ENCODE data around the gene GLCE.
A peak's percentile ranks its signal among the peaks of the same experiment; 100 is the strongest.

The GLCE gene

DNA sequence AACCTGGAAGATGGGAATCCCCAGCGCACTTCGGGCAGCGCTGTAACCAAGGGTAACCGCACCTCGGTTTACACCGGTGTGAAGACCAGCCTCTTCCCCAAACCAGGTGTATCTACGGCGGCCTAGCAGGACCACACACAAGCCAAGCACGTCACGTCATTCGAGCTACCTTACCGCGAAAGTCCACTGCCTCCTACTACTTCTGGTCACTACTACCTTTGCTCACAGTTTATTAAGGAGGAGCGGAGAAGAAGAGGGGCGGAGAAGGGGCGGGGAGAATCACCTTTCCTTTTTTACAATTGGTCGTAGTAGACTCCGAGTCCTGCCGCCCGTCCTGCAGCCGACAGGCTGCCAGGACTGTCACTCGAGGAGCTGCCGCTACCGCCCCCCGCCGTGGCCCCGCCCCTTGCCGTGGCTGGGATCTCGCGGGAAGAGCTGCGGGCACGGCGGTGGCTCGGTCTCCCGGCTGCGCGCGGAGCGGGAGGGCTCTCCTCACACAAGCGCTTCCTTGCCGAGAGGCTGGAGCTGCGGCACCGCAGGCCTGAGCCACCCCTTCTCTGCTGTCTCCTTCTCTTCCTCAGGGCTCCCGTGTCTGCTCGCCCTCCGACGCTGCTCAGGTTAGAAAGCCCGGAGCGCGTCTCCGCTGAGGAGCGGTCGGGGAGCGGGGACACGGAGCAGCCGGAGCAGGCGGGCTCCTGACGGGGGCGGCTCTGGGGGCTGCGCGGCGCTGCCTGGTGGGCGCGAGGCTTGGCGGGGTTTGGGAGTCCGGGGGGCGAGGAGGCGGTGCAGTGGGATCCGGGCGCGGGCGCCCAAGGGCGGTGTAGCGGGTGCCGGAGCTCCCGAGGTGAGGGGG is at the start of gene GLCE:
TSS of gene GLCE (plus strand) at position 495 of the 853 bp plus-strand sequence. CDS start 95,172 bp downstream, outside the sequence.
- peak; percentile 94 for DNase-seq

DNA sequence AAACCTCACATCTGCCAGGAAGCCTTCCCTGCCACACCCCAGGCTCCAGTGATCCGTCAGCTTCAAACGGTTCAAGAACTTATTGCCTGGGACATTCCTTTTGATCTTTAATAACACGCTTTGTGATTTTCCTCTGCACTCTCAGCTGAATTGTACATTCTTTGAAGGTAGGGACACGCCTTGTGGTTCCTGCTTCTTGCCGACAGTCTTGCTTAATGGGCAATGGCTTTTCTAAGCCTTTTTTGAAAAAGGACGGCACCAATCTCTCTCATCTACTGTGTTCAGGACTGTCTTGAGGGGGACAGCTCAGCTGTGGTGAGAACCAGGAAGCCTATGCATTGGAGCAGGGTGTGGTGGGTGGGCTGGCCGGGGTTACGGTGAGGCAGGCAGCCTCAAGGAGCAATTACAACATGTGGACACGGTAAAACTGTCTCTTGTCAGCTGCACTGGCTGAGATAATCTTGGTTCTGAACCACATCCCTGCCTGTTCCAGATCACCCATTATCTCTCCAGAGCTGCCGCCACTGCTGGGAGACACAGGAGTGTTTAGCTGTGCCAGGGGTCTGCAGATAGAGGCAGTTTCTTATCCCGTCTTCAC is 46.0 kb upstream of the GLCE start:
- DNase-seq, result no peak

GRCh38 chr15:69115031-69115430 is 45.4 kb upstream of the GLCE start:
- DNase-seq, result no peak

GRCh38 chr15:69116391-69116790 is 44.0 kb upstream of the GLCE start:
- DNase-seq, result no peak

- DNase-seq, result no peak
These were observed 43.0 kb upstream of the GLCE start for GRCh38 chr15:69117431-69117871.

GRCh38 chr15:69118089-69118488 is 42.3 kb upstream of the GLCE start:
- no peak for DNase-seq

DNA sequence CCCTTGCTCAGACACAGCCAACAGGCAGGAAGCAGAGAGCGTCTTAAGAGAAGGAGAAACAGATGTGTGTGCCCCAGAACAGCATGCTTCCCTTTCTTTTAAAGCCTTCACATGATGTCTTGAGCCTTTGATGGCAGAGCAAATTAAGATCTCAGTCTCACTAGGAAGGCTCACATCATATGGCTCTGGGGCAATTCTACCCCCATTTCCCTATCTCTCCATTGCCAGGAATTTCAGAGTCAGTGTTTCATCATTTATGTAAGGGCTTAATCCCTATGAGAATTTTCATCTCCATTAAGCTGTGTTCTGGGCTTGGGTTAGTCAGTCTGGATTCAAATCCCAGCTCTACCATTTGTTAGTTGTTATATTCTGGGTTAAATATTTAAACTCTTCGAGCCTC is 41.4 kb upstream of the GLCE start:
- DNase-seq, result no peak

DNA sequence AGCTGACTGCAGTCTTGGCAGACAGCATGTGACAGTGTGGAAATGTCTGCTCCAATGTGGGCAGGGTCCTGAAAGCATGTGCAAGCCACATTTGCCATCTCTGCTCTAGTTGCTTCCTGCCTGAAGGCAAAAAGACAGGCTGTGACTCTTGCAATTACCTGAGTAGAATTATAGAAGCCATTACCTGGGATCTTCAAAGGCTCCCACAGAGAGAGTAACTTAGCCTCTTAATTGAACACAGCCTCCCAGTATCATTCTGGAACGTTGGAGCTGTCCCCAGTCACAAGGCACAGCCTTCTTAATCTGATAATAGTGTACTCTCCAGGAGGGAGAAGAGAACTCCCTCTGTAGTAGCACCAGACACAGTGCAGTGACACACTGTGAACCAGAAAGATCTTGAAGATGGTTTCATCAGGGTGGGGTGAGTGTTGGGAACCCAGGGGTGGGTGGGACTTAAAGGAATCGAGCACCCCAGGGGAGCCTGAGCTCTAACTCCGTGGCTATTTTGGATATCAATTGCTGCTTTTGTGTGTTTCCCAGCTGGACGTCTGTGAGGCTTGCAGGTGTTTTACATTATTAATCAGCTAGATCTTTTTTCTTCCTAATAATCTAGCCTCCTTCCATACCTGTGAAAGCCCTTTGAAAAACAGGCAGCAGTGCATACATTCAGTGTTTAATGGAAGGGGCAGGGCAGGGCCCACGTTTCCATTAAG is 40.6 kb upstream of the GLCE start:
- DNase-seq, result no peak

GRCh38 chr15:69120732-69121131 is 39.7 kb upstream of the GLCE start:
- no peak for DNase-seq

GRCh38 chr15:69121198-69121828 is 39.1 kb upstream of the GLCE start:
- no peak for DNase-seq

DNA sequence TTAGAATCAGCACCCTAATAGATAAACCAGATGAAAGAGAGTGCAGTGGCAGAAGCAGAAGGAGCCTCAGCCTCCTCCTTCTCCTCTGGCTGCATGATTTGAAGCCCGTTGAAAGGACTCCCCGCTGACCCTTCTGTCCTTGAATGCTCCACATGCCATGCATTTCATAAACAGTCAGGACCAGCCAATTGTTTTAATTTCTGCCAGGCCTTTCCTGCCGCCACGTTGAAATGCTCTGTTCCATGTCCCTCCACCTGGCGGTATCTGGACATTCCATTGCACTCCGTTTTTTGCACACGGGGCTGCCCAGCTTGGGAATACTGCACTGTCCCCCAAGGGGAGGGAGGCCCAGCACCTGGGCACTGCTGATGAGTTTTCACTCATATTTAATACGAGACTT is 35.2 kb upstream of the GLCE start:
- DNase-seq, result no peak

- DNase-seq, result no peak
These were observed 34.4 kb upstream of the GLCE start for GRCh38 chr15:69126054-69126469.

- no peak for DNase-seq
These were observed 33.1 kb upstream of the GLCE start for GRCh38 chr15:69127306-69127705.

DNA sequence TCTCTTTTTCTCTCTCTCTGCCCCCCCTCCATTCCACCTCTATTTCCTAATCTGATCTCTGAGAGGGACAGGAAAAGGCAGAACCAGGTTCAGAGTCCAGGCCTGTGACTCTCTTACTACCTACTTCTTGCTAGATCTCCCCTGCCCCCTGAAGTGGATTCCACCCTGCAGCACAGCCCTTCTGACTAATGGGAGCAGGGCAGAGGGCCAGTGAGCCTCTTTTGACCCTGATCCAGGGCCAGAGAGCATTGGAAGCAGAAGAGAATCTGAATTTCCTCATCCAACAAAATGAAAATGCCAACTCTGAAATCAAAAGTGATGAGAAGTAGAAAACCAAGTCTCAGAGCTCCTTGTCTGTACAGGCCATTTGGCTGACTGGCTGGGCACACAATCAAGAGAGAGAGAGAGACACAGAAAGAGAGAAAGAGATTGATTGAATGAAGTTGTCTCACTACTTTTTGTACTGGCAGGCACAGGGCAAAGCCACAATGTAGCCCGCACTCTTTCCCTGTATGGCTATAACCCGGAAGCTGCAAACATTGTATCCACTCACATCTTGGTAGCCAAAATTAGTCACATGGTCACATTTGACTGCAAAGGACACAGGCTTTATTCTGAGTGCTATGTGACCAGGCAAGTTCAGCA is 31.6 kb upstream of the GLCE start:
- no peak for DNase-seq

GRCh38 chr15:69131362-69132220 is 28.8 kb upstream of the GLCE start:
- DNase-seq, result no peak

DNA sequence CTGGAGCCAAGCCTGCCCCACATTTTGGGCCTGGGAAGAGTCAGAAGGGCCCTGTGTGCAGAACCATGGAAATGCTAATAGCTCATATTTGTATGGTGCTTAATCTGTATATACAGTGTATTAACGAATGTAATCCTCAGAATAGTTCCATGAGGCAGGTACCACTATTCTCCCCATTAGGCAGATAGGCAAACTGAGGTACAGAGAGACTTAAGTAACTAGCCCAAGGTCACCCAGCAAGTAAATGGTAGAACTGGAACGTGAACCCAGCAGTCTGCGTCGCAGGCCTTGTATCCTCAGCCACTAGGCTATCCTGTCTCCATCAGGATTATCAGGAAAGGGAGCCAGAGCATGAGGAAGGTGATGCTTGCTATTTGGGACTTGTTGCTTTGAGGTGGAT is 28.0 kb upstream of the GLCE start:
- DNase-seq, result no peak

DNA sequence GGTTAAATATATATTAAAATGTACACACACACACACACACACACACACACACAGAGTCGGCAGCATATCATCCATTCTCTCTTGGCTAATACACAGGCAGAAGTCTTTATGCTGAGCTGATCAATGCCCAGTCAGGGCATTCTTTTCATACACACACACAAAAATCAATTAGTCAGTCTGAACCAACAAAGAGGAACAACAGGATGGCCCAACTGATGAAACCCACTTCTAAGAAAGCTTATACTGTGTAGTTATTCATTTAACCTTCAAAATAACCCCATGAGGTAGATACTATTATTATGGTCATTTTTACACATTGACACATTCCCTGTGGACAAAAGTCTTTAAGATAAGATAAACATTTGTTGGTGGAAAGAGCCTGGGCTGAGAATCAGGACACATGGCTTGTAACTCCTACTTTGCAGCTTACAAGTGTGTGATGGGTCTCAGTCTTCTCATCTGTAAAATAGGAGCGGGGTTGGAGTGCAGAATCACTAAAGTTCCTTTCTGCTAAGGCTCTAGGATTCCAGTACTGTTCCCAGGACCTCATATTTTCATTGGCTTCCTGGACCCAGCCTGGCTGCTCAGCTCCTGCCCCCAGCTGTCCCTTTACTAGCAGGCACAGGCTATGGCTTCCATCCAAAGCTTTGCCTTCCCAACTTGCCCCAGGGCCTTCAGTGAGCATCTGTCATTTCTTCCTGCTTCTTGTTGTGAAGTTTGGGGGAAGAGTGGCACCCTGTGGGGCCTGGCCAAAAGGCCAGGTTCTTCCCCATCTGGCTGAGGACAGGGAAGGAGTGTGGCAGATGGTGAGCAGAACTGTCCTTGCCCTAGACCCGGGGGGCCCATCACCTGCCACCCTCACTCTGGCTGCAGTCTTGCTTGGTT is 27.2 kb upstream of the GLCE start:
- DNase-seq, result no peak

- no peak for DNase-seq
These were observed 26.4 kb upstream of the GLCE start for GRCh38 chr15:69133862-69134519.

DNA sequence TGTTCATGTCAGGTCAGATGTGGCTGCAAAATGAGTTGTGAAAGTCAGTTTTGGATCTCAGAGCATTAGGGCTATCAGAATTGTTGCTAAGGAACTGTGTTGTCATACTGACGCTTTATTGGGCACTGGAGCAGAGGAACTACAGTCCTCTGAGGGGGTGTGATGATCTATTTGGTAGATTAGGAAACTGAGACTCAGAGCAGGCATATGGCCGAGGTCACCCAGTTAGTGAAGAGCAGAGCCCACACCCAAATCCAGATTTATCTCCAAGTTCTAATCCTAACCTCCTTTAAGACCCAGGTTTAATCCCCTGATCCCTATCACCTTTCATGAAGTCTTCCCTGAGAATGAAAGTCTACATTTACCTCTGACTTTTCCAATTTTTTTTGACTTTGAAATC is 25.6 kb upstream of the GLCE start:
- DNase-seq, result no peak

DNA sequence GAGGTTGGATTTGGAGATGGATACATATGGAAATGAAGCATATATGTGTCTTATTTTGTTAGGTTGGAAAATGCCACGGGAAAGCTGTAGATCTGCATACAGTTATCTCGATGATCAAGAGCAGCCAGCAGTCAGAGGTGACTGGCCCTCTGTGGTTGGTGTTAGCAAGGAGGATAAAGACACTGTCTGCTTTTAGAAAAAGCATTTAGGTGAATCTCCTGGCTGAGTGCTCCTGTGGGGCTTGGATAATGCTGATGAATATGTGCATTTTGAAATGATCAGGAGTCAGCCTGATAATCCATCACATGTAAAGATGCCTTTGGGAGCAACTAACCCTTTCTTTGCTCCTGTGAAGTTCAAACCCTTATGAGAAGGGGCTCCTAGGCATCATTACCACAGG is 24.9 kb upstream of the GLCE start:
- DNase-seq, result no peak

Measured in CD4-positive, alpha-beta T cell treated with Interleukin-12 subunit alpha and Interleukin-12 subunit beta, for 1 hour (primary cell).